Glutamatergic neuron (in vitro differentiated cells): Measurements from ENCODE around the gene RBBP4. TPM values are rescaled to one million over a fixed set of nuclear protein-coding genes. Genes with fewer than 3 reads are reported as not detected.
A peak's percentile ranks its signal among the peaks of the same experiment; 100 is the strongest.

Source experiments
- DNase-seq: peaks from one replicate; pipeline ENCODE4 v3.0.0; 2022
- H3K27ac Mint-ChIP-seq: one replicate; pipeline ENCODE4 v1.8.0; 2020; ENCODE audit warnings: mild to moderate bottlenecking, mixed read lengths, inconsistent platforms; ENCODE audit not compliant: unreplicated experiment
- H3K27me3 Mint-ChIP-seq: one replicate; pipeline ENCODE4 v1.8.0; 2020; ENCODE audit warnings: mild to moderate bottlenecking, moderate library complexity, mixed read lengths, inconsistent platforms; ENCODE audit not compliant: unreplicated experiment
- H3K36me3 Mint-ChIP-seq: one replicate; pipeline ENCODE4 v1.8.0; 2020; ENCODE audit warnings: mild to moderate bottlenecking, mixed read lengths, inconsistent platforms; ENCODE audit not compliant: unreplicated experiment
- H3K4me1 Mint-ChIP-seq: one replicate; pipeline ENCODE4 v1.8.0; 2020; ENCODE audit warnings: mild to moderate bottlenecking, low read depth, mixed read lengths, inconsistent platforms; ENCODE audit not compliant: unreplicated experiment
- H3K4me3 Mint-ChIP-seq: one replicate; pipeline ENCODE4 v1.8.0; 2020; ENCODE audit warnings: mild to moderate bottlenecking, mixed read lengths, inconsistent platforms; ENCODE audit not compliant: unreplicated experiment
- H3K9me3 Mint-ChIP-seq: one replicate; pipeline ENCODE4 v1.8.0; 2020; ENCODE audit warnings: mild to moderate bottlenecking, moderate library complexity, mixed read lengths, inconsistent platforms; ENCODE audit not compliant: unreplicated experiment
- CTCF ChIP-seq: fragments of 200-600 bp; sonication (generic); IDR thresholded peaks from one replicate; pipeline ENCODE4 v1.5.0; 2021; ENCODE audit not compliant: partially characterized antibody, unreplicated experiment
- total RNA-seq: library from RNA; stranded (reverse); fragmentation: NEBNext Ultra II Directional; extraction: Animal tissue kit (Norgen Biotek cat#: 25700); gene quantifications from one replicate; pipeline ENCODE4 v1.2.1, GENCODE V29; 2021; ENCODE audit not compliant: unreplicated experiment

The RBBP4 gene
- total RNA-seq, 1 donor from 2014 or later: 332 TPM

DNA sequence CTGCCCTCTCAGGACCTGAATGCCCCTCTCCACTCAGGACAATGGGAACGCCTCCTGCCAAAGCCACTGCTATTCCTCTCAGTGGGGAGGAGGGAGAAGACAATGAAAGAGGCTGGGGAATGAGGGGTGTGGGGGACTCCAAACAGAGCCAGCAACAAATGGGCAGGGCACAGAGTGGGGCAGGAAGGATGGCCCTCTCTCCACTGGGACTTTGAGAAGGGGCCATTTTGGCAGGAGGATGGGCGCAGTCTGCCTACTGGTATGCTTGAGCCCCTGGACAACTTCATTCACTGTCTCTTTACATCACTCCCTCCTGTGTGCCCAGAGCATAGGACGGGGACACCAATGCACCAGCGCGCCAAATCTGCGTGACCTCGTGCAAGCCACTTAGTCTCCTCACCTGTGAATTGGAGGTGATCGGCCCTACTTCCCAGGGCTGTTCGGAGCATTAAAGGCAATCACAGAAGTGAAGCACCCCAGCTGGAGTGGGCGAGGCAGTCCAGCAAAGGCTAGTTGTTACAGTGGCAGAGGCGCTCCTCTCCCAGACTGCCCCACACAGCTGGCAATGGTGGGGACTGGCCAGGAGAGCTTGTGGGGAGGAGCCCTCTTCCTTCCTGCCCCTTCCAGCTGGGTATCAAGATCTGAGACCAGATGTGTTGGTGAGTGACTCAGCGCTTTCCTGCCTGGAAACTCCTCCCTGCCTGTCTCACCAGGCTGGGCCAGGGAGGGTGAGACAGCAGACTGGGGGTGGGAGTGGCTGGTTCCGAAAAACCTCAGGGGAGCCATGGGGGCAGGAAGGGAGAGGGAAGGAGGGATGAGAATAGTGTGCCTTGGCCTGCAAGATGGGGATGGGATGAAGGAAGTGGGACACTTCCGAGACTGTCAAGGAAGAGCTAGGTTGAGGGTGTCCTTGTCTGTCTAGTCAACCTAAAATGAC, 73.9 kb downstream of the RBBP4 start:
- Mint-ChIP-seq H3K4me3 (no peak overlapping the region), H3K27ac (no peak overlapping the region), H3K9me3 (peaks cover 2% of the 10 kb centered on the region), H3K36me3 (no peaks in the 10 kb centered on the region), H3K27me3 (peaks cover 19% of the 10 kb centered on the region), H3K4me1 (peaks cover 10% of the 10 kb centered on the region)
- DNase-seq: no peak
- no peak for TF ChIP-seq CTCF

GRCh38 chr1:32725615-32725982, 74.6 kb downstream of the RBBP4 start:
- DNase-seq: no peak
- Mint-ChIP-seq H3K27ac (no peak overlapping the region), H3K4me3 (no peak overlapping the region), H3K4me1 (peaks cover 13% of the 10 kb centered on the region), H3K27me3 (peaks cover 18% of the 10 kb centered on the region), H3K36me3 (no peaks in the 10 kb centered on the region), H3K9me3 (peaks cover 2% of the 10 kb centered on the region)
- no peak for TF ChIP-seq CTCF

- H3K27me3 Mint-ChIP-seq: peaks cover 20% of the 10 kb centered on the region
- TF ChIP-seq CTCF: no peak
- H3K4me1 Mint-ChIP-seq: peaks cover 16% of the 10 kb centered on the region
- H3K4me3 Mint-ChIP-seq: peak overlapping the region; percentile 25
- no peak for DNase-seq
- H3K27ac Mint-ChIP-seq: peak overlapping the region; percentile 33
- H3K36me3 Mint-ChIP-seq: no peaks in the 10 kb centered on the region
- H3K9me3 Mint-ChIP-seq: peaks cover 2% of the 10 kb centered on the region
These were observed 76.9 kb downstream of the RBBP4 start for GRCh38 chr1:32727876-32728275.

DNA sequence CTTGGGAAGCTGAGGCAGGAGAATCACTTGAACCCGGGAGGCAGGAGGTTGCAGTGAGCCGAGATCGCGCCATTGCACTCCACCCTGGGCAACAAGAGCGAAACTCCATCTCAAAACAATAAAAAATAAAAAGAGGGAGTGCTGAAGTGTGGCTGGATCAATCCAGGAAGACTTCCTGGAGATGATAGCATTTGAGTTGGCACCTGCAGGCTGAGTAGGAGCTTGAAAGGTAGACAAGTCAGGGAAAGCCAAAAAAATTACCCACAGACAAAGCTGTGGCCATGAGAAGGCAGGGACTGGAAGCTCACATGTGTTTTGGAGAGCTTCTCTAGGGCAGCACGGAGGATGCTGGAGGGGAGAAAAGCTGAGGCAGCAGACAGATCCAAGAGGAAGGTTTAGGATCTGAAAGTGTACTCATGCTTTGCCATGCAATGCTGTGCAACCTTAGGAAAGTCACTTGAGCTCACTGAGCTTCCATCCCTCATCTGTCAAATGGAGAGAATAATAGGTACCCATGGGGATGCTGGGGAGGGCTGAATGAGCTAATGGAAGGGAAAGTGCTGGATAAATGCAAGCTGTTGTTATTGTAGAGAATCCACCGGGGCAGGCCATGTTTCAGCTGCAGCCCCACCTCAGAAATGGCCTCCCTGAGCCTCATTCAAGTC, 77.5 kb downstream of the RBBP4 start:
- Mint-ChIP-seq H3K36me3 (no peaks in the 10 kb centered on the region), H3K4me1 (peaks cover 19% of the 10 kb centered on the region), H3K27ac (peak overlapping the region; percentile 89), H3K4me3 (peak overlapping the region; percentile 58), H3K9me3 (peaks cover 2% of the 10 kb centered on the region), H3K27me3 (peaks cover 19% of the 10 kb centered on the region)
- DNase-seq: no peak
- TF ChIP-seq CTCF: no peak
